Right ventricle myocardium superior (tissue), 1 donor: Measurements from ENCODE around the gene ST6GAL1. TPM values are rescaled to one million over a fixed set of nuclear protein-coding genes. Genes with fewer than 3 reads are reported as not detected.
A peak's percentile ranks its signal among the peaks of the same experiment; 100 is the strongest.

Experiments used
- ATAC-seq: fragments of 200-7000 bp; cut with Tn5 transposase; one replicate; pipeline ENCODE4 v1.9.1; 2020; ENCODE audit warnings: mild to moderate bottlenecking; ENCODE audit not compliant: poor library complexity
- DNase-seq: peaks from one replicate; pipeline ENCODE4 v3.0.0-alpha.2; 2020
- intact Hi-C: fragments of 100-400 bp; cut with DNase I; formaldehyde crosslinking; loops from one replicate; pipeline ENCODE4 v1.11.2; 2022
- total RNA-seq: library from RNA; stranded (reverse); fragmentation: NEBNext Ultra II Directional; extraction: Animal tissue kit (Norgen Biotek cat#: 25700); gene quantifications from one replicate; pipeline ENCODE4 v1.2.1, GENCODE V29; 2021
- donor health status: DM: no; HTN: yes; CAD: no; lungs with severe emphysema.

The ST6GAL1 gene
- total RNA-seq, 1 donor from 2014 or later, result 67.4 TPM

GRCh38 chr3:187074846-187075245 lies 144.5 kb downstream of the ST6GAL1 start:
- ATAC-seq (no peak), DNase-seq (no peak)
- intact Hi-C loops, result no loop called here

DNA sequence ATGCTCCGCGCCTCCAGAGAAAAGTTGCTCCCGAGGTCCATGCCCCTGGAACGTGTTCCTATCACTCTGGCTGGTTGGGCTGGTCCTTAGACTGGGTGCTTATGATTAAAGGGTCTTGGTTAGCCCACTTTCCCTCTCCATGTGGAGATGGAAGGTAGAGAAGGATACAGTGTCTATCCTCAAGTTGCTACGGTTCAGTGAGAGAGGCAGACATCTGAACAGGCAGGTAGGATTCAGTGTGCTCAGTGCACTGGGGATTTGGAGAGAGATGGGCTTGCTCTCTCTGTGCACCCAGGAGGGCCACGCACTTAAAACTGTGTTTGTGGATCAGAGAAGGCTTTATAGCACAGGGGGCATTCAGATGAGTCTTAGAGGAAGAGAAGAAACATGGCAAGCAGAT lies 146.0 kb downstream of the ST6GAL1 start:
- ATAC-seq (no peak), DNase-seq (no peak)
- intact Hi-C loops, result no loop called here

DNA sequence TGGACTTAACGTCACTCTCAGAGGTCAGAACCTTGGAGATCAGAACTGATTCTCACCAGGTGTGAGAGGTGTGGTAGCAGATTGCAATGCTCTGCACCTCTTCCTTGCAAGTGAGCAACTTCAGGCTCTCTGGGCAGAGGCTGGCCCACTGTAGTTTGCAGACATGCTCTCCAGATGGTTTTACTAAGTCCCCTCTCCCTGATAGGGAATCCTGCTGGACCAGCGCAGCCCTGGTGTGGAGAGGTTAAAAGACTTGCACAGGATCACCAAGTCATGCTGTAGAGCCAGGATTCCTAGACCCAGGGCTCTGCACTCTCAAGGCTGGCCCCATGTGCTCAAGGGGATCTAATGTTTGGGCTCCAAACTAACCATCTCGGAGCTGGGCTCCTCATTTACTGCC lies 146.8 kb downstream of the ST6GAL1 start:
- ATAC-seq (no peak), DNase-seq (no peak)
- intact Hi-C loops, result no loop called here

- ATAC-seq, result peak; percentile 12
- intact Hi-C loops, result no loop called here
- no peak for DNase-seq
Measured at GRCh38 chr3:187077537-187077936, 147.2 kb downstream of the ST6GAL1 start.

DNA sequence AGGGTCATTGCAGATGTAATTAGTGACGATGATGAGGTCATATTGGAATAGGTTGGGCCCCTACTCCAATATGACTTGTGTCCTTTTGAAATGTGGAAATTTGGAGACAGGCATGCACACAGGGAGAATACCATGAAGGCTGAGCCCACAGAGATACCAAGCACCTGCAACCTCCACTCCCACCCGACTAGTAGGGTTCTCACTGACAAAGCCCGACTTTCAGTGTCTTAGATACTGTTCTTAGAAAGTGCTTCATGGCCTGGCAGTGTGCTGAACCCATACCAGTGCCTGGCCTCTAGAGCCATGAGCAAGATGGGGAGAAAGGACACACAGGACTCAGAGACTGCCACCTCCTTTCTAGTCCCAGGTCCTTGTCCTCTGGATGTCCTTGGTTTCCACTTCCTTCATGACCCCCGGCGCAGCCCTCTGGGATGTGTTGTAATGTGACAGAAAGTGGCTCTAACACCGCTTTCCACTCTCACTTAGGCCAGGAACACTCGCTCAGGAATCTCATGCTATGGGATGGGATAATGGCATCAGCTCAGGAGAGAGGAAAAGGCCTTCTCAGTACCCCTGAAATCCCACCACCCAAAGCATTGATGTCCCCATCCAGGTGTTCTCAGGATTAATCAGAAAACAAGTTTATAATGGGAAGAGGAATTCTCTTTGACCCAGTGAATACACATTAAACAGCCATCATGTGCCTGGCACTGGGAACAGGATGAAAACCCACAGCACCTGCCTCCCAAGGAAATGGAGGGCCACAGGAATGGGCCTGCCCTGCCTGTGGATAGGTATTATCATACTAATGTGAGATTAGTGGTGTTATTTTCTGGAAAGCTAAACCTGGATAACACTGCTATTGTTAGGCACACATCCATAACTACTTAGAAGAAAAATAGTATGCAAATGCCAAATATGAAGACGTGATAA lies 149.0 kb downstream of the ST6GAL1 start:
- no peak for DNase-seq
- intact Hi-C loops, result no loop called here
- no peak for ATAC-seq

DNA sequence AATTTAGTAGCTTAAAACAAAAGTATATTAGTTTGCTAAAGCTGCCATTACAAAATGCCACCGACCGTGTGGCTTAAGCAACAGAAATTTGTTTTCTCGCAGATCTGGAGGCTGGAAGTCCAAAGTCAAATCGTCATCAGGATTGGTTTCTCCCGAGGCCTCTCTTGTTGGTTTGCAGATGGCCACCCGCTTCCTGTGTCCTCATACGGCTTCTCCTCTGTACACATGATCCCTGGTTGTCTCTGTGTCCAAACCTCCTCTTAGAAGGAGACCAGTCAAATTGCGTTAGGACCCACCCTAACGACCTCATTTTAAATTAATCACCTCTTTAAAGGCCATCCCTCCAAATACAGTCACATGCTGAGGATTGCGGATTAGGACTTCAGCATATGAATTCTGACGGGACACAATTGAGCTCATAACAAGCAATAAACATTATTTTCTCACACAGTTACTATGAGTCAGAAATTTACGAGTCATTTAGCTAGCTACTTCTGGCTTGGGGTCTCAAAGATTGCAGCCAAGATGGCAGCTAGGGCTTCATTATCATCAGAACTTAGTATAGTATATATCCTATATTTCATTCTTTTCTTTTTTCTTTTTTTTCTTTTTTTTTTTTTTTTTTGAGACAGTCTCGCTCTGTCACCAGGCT lies 150.6 kb downstream of the ST6GAL1 start:
- ATAC-seq (no peak), DNase-seq (no peak)
- intact Hi-C loops, result no loop called here

DNA sequence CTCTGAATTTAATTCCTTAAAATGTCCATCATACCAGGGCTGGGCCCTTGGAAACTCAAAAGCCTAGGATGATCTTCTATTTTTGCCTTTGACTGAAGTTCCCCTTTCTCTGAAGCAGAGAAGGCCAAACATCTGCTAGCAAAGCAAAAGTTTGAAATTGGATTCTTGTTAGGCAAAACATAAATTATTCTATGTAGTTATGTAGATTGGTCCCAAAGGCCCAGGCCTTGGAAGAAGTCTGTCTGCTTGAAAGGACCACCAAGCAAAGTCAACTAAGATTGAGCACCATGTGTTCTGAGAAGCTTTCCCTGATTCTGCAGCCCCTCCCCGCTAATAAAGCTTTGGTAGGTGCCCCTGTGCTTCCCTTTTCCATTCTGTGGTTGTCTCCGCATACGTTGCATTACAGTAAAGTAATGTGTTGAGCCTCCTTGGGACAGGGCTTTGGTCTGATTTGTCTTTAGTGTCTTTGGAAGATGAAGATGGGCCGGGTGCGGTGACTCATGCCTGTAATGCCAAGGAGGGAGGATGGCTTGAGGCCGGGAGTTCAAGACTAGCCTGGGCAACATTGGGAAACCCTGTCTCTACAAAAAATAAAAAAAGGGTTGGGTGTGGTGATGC lies 152.5 kb downstream of the ST6GAL1 start:
- ATAC-seq, result no peak
- intact Hi-C loops, result no loop called here
- no peak for DNase-seq

DNA sequence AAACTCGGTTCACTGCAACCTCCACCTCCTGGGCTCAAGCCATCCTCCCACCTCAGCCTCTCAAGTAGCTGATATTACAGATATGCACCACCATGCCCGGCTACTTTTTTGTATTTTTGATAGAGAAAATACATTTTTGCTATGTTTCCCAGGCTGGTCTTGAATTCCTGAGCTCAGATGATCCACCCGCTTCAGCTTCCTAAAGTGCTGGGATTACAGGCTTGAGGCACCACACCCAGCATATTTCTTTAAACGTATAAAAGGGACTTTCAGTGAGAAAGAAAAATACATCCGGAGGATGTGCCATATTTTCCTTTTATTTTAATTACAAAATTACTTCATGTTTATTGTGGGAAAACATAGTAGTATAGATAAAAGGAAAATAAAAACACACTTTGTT lies 153.8 kb downstream of the ST6GAL1 start:
- intact Hi-C loops, result no loop called here
- ATAC-seq (no peak), DNase-seq (no peak)

GRCh38 chr3:187084580-187084979 lies 154.3 kb downstream of the ST6GAL1 start:
- intact Hi-C loops, result no loop called here
- DNase-seq (no peak), ATAC-seq (no peak)

DNA sequence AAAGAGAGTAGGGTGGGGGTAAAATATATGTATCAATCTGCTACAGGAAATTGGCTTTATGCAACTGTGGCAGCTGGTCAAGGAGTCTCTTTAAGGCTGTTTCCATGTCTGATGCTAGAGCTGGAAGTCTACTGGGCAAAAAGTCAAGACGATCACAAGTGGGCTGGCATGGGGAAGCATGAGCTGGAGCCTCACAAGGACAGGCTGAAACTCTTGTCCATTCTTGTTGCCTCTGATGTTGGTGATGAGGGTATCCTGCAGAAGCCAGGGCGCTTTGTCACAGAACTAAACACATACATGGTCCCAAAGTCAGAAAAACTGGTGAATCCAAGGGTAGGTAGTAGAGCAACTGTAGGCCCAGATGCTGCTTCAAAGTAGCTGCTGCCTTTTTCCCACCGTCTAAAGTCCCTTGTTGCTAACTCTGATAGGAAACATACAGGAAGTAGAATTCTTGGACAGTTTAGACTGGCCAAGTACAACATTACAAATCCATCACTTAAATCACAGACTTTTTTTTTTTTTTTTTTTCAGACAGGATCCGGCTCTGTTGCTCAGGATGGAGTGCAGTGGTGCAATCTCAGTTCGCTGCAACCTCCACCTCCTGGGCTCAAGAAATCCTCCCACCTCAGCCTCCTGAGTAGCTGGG lies 154.8 kb downstream of the ST6GAL1 start:
- ATAC-seq (no peak), DNase-seq (no peak)
- intact Hi-C loops, result no loop called here

- DNase-seq (no peak), ATAC-seq (no peak)
- intact Hi-C loops, result no loop called here
Measured at GRCh38 chr3:187085933-187086332, 155.6 kb downstream of the ST6GAL1 start.

GRCh38 chr3:187086831-187087230 lies 156.5 kb downstream of the ST6GAL1 start:
- intact Hi-C loops, result no loop called here
- DNase-seq (no peak), ATAC-seq (no peak)

DNA sequence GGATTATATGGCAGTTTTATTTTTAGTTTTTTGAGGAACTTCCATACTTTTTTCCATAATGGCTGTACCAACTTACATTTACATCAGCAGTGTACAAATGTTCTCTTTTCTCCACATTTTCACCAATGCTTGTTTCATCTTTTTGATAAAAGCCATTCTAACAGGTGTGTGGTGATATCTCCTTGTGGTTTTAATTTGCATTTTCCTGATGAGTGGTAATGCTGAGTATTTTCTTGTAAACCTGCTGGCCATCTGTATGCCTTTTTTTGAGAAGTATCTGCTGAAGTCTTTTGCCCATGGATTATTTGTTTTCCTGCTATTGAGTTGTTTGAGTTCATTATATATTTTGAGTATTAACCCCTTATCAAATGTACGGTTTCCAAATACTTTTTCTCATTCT lies 158.4 kb downstream of the ST6GAL1 start:
- no peak for ATAC-seq
- intact Hi-C loops, result no loop called here
- no peak for DNase-seq

DNA sequence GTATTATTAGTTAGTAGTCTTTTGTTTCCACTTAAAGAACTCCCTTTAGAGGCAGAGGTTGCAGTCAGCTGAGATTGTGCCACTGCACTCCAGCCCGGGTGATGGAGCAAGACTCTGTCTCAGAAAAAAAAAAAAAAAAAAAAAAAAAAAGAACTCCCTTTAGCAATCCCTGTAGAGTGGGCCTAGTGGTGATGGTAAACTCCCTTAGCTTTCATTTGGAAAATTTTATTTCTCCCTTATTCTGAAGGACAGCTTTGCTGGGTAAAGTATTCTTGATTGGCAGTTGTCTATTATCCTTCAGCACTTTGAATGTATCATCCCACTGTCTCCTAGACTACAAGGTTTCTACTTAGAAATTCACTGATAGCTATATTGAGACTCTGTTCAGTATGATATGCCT lies 163.0 kb downstream of the ST6GAL1 start:
- intact Hi-C loops, result no loop called here
- DNase-seq (no peak), ATAC-seq (no peak)

DNA sequence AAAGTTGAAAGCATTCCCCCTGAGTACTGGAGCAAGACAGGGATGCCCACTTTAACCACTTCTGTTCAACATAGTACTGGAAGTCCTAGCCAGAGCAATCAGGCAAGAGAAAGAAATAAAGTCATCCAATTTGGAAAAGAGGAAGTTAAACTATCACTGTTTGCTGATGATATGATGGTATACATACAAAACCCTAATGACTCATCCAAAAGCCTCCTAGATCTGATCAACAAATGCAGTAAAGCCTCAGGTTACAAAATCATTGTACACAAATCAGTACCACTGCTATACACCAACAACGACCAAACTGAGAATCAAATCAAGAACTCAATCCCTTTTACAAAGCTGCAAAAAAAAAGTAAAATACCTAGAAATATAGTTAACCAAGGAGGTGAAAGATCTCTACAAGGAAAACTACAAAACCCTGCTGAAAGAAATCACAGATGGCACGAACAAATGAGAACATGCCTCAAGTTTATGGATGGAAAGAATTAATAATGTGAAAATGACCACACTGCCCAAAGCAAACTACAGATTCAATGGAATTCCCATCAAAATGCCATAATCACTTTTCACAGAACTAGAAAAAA lies 168.7 kb downstream of the ST6GAL1 start:
- intact Hi-C loops, result no loop called here

GRCh38 chr3:187101184-187102072 lies 171.1 kb downstream of the ST6GAL1 start:
- peak; percentile 83 for DNase-seq
- peak; percentile 80 for ATAC-seq
- intact Hi-C loops, result no loop called here

More for the DNA sequence above, 168.7 kb downstream of the ST6GAL1 start:
- ATAC-seq, result no peak
- DNase-seq, result no peak

DNA sequence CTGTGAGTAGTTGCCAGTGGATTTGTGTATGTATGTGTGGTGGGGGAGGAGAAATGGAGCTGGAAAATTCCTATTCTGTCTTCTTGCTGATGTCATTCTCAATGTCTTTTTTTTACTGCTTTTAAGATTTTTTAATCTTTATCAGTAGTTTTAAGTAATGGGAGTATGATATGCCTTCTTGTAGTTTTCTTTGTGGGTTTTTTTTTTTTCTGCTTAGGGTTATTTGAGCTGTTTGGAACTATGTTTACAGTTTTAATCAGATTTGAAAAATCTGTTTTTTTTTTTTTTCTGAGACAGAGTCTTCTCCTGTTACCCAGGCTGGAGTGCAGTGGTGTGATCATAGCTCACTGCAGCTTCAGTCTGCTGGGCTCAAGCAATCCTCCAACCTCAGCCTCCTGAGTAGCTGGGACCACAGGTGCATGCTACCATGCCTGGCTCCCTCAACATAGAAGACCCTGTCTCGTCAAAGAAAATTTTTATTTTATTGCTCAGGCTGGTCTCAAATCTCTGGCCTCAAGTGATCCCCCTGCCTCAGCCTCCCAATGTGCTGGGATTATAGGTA lies 171.8 kb downstream of the ST6GAL1 start:
- intact Hi-C loops, result no loop called here
- ATAC-seq (no peak), DNase-seq (no peak)

- ATAC-seq (no peak), DNase-seq (no peak)
- intact Hi-C loops, result no loop called here
Measured at GRCh38 chr3:187103251-187103650, 172.9 kb downstream of the ST6GAL1 start.
